Umbilical cord (tissue), 2 donors: Measurements from ENCODE around the gene CA10. TPM values are rescaled to one million over a fixed set of nuclear protein-coding genes. Genes with fewer than 3 reads are reported as not detected.

ENCODE experiments used
- DNase-seq: peaks from one replicate; pipeline ENCODE4 v3.0.0-alpha.2; 2015; ENCODE audit warnings: low spot score
- total RNA-seq: library from RNA; depleted of rRNA; stranded (reverse); fragments of >200 nt; gene quantifications from one replicate; pipeline ENCODE4 v1.2.3, GENCODE V29; 2014; ENCODE audit warnings: low replicate concordance; ENCODE audit not compliant: insufficient read depth

Gene CA10
- total RNA-seq, 1 donor from 2014 or later = 0.24 TPM

GRCh38 chr17:51685287-51685909 is 473.1 kb downstream of the CA10 start:
- no peak for DNase-seq

GRCh38 chr17:51684214-51684613 is 474.3 kb downstream of the CA10 start:
- no peak for DNase-seq

- DNase-seq = no peak
Observed at GRCh38 chr17:51683291-51683690, 475.2 kb downstream of the CA10 start.

- DNase-seq = no peak
Observed at GRCh38 chr17:51682115-51682514, 476.4 kb downstream of the CA10 start.

- DNase-seq = no peak
Observed at GRCh38 chr17:51677875-51678274, 480.6 kb downstream of the CA10 start.

- no peak for DNase-seq
Observed at GRCh38 chr17:51676691-51677487, 481.6 kb downstream of the CA10 start.

- DNase-seq = no peak
Observed at GRCh38 chr17:51674579-51675255, 483.8 kb downstream of the CA10 start.

- no peak for DNase-seq
Observed at GRCh38 chr17:51673070-51673469, 485.4 kb downstream of the CA10 start.

GRCh38 chr17:51672065-51672464 is 486.4 kb downstream of the CA10 start:
- no peak for DNase-seq

GRCh38 chr17:51670899-51671298 is 487.6 kb downstream of the CA10 start:
- no peak for DNase-seq

- DNase-seq = no peak
Observed at GRCh38 chr17:51668963-51669246, 489.6 kb downstream of the CA10 start.

- DNase-seq = no peak
Observed at GRCh38 chr17:51668155-51668962, 490.2 kb downstream of the CA10 start.

- no peak for DNase-seq
Observed at GRCh38 chr17:51667706-51668083, 490.8 kb downstream of the CA10 start.

GRCh38 chr17:51666971-51667705 is 491.4 kb downstream of the CA10 start:
- no peak for DNase-seq

- DNase-seq = no peak
Observed at GRCh38 chr17:51662204-51663056, 496.1 kb downstream of the CA10 start.

- DNase-seq = no peak
Observed at GRCh38 chr17:51661403-51661802, 497.1 kb downstream of the CA10 start.

GRCh38 chr17:51660266-51660665 is 498.2 kb downstream of the CA10 start:
- DNase-seq = no peak

GRCh38 chr17:51657224-51657623 is 501.3 kb downstream of the CA10 start:
- DNase-seq = no peak

GRCh38 chr17:51653878-51654277 is 504.6 kb downstream of the CA10 start:
- DNase-seq = no peak

- no peak for DNase-seq
Observed at GRCh38 chr17:51652529-51652928, 506.0 kb downstream of the CA10 start.
